Stimulated activated CD4-positive, alpha-beta T cell treated with anti-CD3 and anti-CD28 coated beads, TNF-alpha, amount 100 ng/mL, for 4 hours (primary cell): Measurements from ENCODE around the gene COL4A1.

Experiments
- DNase-seq, 3 experiments: peaks; one replicate each; pipeline ENCODE4 v3.0.0-alpha.2; 2020; ENCODE audit warnings: low read depth in 3 of 3

COL4A1 gene

DNA sequence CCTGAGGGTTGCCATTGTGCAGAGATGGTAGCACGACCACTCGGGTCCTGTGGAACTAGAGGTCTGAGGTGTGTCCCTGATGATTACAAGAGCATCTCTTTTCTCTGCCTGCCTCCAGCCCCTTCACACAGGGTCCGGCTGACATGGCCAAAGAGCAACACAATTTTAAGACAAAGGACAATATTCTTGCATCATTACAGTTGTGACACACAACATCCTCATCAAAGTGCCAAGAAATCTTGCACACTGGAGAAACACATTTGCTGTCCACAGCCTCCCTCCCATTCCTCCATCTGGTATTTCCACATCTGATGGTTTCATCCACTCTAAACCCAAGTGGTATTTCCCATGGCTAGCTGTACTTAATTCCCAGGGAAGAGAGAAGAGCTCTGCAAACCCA is 12.8 kb downstream of the COL4A1 start:
- DNase-seq = no peak

DNA sequence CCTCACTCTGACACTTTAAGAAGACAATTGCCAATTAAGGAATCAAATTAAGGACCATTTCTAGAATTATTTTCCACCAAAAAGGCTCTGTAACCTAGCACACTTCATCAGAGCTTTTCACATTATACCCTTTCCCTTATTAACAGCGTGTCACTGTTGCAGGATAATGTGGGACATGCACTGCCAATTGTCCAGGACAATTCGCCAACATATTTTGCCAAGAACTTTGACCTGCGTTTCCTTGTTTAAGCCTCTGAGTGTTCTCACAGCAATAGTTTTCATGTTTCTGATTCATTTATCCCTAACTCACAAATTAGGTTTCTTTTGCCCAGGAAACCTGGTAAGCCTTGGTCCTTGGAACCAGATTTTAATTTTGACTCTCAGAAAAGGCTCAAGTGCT is 13.3 kb downstream of the COL4A1 start:
- DNase-seq = no peak

DNA sequence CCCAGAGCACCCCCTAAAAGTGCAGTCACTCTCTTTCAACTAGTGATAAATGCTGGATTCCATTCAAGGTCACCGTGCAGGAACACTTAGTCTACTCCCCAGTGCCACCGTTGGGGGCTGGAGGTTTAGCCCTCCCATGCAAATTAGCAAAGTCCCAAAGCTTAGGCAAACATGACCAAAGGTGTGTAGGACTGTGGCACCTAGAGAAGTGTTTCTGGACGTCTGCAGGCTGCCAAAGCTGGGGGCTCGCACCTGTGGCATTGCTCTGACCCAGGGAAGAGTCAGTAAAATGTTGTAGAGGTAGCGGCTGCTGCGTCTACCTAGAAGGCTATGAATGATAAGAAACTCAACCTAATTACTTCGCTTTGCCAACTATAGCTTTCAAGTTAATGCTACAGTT is 13.9 kb downstream of the COL4A1 start:
- no peak for DNase-seq

DNA sequence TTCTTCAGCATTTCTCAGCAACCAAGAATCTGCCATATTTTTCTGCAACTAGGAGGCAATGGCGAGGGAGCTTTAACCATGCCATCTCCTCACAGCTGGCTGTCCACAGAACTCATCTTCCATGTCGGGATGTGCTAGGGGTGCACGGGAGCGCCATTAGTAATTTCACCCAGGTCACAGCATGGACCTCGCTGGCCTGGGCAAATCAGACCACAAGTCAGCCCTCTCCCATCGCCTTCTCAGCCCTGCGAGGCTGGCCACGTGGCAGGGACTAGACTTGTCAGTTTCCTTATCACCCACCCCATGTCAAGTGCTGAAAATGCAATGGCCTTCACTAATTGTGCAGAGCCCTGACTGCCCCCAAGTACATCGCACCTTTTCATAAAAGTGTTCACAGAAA is 15.7 kb downstream of the COL4A1 start:
- no peak for DNase-seq

DNA sequence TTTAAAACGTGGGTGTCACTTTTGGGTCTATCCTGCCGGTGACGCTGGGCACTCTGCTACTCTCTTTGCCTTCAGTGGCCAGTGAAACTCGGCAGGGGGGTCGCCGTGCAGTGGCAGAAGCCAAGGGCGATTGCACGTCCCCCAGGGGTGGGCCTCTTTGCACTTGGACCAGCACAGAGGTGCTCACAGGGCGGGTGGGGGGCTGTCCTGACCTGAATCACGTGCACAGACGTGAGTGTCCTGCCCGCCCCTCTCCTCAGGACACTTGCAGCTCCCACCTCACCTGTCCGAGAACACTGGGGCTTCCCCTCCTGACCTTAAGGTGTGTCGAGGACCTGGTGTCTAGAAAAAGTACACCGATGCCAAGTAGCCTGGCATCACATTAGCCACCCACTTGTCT is 16.1 kb downstream of the COL4A1 start:
- DNase-seq = no peak

DNA sequence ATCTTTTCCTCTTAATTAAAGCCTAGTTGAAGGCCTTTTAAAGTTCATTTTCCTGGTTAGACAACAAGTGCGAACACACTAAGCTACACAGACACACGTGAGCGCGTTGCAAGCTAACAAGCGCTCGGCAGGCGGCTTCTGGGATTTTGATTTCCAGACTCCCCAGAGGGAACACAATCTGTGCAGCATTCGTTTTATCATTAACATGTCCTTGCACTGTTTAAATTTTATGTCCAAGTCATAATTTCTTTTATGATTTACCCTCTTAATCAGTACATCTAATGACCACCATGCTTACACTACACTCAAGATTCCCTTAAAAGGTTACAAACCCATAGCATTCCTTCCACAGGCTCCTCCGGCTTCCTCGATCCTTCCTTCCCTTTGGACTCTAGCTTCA is 16.8 kb downstream of the COL4A1 start:
- DNase-seq = no peak

DNA sequence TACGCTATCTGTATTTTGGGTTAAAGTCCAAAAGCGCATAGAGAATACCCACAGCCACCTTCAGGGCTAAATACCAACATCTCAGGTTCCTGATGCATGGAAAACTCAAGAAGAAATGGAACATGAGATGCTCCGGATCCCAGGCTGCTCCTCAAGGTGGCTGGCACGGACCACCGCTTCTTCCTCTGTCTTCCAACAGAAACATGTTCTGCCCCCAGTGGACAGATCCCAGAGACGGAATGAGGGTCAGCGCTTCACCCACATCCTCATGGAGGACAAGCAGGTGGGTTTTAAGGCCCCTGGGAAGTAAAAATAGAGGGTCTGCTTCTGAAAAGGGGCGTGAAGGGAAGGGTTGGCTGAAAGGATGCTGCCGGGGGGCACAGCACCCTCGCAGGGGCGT is 17.3 kb downstream of the COL4A1 start:
- no peak for DNase-seq

DNA sequence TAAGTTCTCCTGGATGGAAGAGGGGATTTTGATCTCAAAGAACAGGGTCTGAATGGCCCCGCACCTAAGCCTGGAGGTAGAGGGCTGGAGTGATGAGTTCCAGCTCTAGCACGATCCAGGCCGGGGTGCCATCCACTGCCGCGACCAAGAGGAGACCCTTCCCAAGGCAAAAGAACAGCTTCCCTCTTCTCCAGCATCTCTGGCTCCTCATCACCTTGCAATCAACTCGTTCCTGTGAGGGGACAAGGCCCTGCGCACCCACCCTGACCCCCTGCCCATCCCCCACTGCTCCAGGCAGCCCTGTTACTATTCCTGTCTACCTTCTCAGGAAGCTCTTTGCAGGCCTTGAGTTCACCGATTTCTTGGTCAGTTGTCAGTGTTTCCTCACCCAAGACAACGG is 17.8 kb downstream of the COL4A1 start:
- no peak for DNase-seq

DNA sequence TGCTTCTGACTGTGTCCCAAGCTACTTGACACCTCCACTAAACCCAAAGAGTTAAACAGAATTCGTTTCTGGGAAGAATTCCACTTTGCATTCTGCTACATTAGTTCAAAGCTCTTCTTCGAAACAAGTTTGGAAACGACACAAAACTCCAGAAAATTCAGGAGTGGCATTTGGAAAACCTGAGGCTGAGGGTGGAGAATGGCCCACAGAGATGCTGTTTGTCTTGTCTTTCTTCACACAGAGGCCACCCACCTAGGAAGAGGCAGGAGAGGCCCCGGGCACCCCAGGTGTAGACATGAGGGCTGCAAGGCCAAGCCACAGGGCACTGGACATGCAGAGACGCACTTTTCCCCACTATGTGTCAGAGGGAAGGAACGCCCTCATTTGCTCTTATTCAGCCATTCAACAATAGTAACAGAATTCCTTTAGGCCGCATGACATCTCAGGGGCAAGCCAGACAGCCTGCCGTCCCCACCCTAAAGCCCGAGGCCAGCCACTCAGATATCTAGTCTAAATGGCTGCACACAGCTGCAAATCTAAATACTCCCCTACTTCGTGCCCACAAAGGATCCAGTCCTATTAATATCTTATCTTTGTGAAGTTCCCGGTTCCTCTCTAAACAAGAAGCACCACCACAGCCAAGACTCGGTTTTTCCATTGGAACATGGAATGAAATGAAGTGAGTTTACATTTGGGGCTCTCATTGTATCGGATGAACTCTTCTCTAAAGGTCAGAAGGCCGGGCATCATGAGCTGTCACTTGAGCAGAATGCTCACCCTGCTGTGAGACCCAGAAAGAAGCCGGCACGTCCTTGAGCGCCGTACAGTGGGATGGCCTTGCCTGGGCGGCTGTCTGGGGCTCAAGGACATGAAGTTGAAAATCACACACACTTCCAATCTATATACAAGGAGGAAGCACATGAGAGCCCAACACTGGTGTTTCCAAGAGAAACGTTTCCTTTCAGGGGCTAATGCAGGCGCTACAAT is 19.8 kb downstream of the COL4A1 start:
- no peak for DNase-seq

DNA sequence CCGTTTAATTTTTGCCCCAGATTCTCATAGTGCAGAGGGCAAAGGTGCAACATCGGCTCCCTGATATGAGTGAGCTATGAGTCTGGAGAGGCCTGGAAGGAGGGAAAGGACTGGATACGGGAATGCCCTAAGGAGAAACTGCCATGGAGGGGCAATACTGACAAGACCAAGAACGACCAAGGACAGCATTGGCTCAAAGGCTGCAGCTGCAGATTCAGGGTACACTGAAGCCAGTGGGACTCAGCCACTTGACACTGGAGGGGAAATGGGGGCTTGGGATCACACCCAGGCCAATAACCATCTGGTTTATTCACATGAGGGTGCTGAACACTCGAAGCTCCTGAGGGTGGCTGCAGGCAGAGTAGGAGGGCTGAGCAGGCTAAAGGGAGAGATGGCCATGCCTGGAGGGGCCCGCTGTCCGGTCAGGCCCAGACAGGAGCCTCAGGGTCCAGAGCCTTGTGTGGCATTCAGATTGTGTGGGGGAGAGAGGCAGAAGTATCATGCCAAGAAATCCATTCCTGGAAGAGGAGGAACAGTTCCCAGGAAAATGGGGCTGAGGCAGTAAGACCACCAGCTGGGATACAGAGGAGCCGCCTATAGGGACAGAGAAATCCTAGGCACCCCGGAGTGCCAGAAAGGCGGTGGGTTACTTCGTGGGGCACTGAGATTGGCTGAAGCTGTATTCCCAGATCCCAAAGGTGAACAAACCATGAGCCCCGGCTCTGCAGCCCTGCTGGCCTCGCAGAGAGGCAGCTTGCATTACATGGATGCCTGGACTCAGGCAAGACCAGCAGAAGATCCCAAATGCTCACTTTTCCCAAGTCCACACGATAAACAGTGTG is 20.7 kb downstream of the COL4A1 start:
- no peak for DNase-seq

DNA sequence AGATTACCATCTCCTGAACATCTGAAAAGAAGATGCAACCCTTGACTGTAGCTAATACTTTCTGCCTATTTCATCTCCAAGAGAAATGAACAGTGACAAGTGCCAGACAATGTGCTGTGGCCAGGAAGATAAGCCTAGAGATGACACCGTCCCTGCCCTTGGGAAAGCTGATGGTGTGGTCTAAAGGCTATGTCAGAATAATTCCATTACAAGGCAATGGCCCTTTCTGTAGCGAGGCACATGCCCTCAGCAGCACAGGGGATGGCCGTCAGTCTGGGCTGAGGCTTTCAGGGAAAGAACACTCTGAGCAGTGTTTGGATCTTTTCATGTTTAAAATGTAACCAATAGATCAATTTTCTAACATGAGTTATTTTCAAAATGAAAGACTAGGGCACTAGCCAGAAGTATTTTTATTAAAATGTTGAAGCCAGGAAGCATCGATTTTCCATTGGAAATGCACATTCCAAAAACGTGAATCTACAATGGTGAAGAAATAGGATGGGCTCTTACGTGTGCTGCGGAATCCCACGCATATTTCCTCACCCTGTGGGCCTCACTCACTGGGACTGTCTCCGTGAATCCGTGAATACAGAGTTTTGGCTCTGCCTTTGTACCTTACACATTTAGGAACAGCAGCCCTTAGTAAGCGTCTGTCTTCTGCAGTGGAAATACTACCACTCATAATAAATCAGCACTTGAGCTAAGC is 22.0 kb downstream of the COL4A1 start:
- DNase-seq = no peak

DNA sequence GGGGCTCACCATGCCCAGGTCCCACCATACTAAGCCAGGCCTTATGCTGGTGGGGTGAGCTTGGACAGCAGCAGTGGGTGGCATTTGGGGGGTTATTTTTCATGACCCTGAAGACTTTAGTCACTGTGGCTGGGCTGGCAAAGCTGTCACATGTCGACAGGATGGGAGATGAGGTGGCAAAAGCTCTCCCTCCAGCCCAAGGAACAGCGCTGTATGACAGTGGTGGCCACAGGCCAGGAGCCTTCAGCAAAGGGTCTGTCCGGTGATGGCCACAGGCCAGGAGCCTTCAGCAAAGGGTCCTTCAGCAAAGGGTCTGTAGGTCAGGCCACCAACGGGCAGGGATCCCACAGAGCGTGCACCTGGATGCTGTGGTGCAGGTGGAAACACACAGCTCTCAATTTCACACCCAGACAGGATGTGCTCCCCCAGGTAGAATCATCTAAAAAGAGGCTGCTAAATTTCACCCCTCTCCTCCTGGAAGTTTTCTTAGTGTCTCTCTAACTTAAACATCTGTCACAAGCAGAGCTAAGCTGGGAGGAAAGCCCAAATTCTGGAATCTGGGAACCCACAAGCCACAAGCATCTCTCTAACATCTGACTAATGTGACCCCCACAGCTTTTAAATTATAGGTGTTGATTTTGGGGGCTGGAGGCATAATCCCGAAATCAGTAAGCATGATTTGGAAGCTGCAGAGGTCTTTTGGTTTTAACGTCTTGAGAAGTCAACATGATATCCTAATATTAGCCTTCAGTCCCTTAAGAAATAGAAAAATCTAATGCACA is 23.0 kb downstream of the COL4A1 start:
- no peak for DNase-seq

DNA sequence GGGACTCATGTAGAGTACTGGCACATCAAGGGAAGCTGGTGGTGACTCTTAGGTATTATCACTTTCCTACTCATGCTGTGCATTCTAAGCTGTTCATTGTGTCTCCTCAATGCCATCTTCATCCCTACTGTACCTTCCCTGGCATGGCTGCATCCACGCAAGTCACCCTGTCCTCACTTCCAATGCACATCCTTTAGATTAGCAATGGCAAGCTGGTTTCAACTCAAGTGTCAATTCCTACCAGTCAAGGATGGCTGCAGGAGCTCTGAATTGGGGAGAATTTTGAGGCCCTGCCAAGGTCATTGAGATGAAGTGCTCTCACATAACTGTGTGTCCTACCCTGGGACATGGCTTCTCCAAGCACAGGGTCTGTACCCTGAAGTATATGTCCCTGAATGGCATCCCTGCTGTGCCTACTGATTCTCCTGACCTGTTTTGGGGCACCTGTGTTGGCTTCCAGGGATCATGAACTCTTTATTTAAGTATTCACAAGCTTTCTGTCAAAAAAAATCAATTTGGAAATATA is 24.6 kb downstream of the COL4A1 start:
- DNase-seq = no peak

DNA sequence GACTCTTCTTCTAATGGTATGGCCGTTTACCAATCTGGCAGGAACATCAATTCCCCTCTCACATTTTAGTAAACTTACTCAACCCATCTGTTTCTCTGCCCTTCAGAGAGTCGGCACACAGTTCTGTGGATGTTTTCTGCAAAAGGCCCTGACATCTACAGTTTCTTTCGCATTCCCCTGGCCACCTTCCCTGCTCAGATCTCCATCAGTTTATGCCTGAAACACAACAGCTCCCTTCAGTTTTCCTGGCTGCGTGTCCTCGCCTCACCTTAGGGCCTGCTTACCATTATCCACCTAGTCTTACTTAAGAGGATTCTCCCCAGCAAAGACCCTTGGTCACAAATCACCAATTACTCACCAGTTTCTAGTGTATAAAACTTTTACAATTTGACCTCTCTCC is 25.2 kb downstream of the COL4A1 start:
- no peak for DNase-seq

DNA sequence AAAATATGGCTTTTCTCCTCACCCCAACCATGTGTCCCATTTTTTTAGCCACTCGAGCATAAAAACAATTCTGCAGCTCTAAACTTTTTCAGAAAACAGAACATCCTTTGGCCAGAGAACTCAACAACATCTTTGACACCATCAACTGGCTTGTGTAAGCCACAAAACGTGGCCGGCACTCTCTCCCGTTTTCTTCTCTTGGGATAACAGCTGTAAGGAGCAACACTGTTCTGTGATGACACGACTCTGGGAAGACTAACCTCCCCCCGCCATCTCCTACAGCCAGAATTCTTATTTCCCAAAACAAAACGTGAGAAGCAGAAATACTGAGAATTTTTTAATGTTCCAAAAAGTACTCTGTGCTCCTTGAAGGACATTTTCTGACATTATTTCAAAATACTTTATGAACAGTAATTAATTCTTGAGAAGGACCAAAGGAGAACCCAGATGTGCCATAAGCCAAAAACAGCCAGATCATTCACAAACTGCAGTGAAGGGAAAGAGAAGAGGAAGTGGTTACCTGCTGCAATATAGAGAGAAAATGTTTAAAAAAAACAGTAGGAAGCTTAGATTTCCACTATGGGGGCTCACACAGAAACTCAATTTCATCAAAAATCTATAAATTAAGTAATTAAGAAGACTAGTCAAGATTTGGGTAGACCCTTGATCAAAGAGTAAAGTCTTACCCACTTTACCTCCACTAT is 25.8 kb downstream of the COL4A1 start:
- DNase-seq = no peak

DNA sequence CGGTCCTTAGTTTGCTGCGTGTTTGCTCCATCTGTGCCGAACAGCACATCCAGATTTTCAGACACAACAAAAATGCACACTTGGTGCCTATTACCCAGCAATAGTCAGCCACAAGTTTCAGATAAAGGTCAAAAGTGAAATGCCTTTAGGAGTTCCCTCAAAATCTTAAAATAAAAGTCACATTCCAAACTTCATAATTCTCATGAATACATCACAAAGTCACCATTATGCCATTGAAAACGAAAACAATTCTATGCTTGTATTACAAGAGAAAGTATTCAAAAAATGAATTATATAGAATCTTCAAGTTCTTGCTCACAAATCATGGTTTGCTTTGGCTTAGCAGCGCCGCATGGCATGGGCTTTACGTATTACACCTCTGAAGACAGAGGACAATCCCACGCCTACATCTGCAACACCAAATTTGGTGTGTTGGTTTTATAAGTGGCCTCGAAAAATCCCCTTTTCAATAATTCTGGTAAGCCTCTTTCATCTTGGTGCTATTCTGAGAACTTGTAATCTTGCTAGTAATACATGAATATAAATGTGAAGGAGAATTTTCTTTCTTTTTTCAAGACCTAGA is 26.6 kb downstream of the COL4A1 start:
- no peak for DNase-seq

DNA sequence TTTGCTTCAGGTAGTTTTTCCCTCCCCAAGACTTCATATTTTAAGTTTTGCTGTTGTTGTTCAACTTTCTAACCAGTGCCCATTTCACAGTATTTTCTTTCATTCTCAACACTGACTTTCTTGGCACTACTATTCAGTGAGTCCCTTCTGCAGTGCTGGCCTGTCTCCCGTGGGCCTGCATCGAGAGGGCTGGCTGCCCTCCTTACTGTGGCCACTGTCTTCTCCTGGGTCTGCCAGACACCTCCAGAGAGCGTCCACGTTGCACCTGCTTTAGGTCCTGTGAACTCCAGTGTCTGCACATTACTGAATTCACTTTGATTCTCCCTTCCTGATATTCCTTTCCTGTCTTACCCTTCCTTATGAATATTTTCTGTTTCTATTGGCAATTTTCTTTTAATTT is 27.3 kb downstream of the COL4A1 start:
- no peak for DNase-seq

DNA sequence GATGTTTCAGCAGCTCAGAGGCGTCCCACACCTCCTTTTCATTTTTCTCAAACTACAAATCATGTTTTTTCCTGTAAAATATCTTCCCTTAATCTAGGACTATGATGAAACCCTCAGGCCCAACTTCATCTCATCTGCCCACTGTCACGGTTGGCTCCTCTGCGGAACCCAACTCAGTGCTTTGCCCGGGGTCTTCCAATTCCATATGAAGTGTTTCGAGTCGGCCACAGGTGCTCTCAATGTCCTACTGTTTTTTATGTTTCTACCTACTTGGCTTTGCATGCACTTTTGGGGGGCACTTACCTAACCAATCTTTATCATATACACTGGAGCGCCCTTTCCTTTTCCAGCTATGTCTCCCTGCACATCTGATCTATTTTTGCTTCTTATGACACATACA is 28.1 kb downstream of the COL4A1 start:
- DNase-seq = no peak

DNA sequence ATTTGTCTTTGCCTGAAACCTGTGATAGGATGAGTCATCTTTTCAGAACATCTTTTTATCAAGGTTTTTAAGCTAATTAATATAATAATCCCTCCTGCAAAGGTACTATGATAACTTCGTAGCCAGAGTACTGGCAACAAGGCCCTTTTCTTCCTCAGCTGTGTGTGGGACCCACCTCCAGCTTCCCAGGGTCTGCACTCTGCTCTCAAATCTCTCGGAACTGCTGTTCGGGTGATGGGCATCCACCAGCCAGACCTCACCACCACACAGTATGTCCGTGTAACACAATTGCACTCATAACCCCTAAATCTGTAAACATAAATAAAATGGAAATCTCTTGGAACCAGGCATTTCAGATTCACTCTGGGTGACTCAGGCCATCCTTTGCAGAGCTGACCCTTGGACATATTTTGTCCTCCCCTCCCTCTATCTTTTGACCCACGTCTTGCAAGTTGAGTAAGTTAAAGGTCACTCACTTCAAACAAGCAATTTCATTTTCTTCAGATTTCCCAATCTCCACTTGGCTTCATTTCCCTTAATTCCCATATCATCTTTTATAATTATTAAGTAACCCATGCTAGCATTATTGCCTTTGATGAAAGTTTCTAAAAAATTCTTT is 29.5 kb downstream of the COL4A1 start:
- DNase-seq = no peak

DNA sequence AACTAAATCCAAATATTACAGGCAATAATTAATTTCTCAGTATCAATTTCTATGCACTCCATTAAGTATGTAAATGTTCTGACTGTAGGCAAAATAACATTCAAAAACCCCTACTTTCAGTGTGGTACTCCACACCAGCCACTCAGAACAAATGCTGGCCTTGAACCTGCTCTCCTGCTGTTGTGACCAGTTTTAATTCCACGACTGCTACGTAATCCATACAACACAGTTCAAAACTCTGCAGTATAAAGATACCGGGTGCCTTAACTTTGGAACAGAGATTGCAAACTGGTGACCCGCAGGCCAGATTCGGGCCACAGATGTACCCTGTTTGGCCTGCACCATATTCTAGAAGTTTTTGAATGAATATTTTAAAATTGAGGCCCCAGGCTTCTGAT is 30.4 kb downstream of the COL4A1 start:
- DNase-seq = no peak
